ENCODE results near the gene LVRN.

Gene LVRN

GRCh38 chr5:115962565-115963402 lies 509 bp downstream of the LVRN start:
- H3K4me1 ChIP-seq (ENCODE audit: control insufficient read depth, low read depth, low read length), result no peaks in the 10 kb centered on the region
- no peaks in the 10 kb centered on the region for H3K27me3 ChIP-seq (ENCODE audit: control insufficient read depth, insufficient read depth, low read length)
- H3K9ac ChIP-seq (ENCODE audit: low read length), result no peak overlapping the region
- no peak overlapping the region for H3K4me3 ChIP-seq (ENCODE audit: low read length)
- no peak overlapping the region for H3K27ac ChIP-seq (ENCODE audit: low read length)
- H3K36me3 ChIP-seq (ENCODE audit: control insufficient read depth, low read depth, low read length), result no peaks in the 10 kb centered on the region
- no peaks in the 10 kb centered on the region for H3K9me3 ChIP-seq (ENCODE audit: control insufficient read depth, low read depth, low read length)

DNA sequence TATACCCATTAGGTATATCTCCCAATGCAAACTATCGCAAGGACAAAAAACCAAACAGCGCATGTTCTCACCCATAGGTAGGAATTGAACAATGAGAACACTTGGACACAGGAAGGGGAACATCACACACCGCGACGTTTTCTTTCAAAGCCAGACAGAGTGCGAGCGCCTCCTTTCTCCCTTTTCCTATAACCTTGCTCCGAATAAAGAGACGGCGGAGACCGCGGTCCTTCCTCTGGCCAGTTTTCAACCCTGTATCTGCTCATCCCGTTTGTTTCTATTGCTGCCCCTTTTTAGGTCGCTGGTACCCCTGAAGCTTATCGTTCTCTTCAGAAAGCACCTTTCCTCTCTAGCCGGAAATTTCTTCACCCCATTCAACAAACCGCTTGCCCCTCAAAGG lies 1.3 kb downstream of the LVRN start:
- H3K27me3 ChIP-seq (ENCODE audit: control insufficient read depth, insufficient read depth, low read length), result no peaks in the 10 kb centered on the region
- H3K27ac ChIP-seq (ENCODE audit: low read length), result no peak overlapping the region
- no peak overlapping the region for H3K9ac ChIP-seq (ENCODE audit: low read length)
- H3K4me3 ChIP-seq (ENCODE audit: low read length), result no peak overlapping the region
- no peaks in the 10 kb centered on the region for H3K9me3 ChIP-seq (ENCODE audit: control insufficient read depth, low read depth, low read length)
- H3K4me1 ChIP-seq (ENCODE audit: control insufficient read depth, low read depth, low read length), result no peaks in the 10 kb centered on the region
- no peaks in the 10 kb centered on the region for H3K36me3 ChIP-seq (ENCODE audit: control insufficient read depth, low read depth, low read length)

GRCh38 chr5:115968770-115969169 lies 6.5 kb downstream of the LVRN start:
- no peak overlapping the region for H3K27ac ChIP-seq (ENCODE audit: low read length)

DNA sequence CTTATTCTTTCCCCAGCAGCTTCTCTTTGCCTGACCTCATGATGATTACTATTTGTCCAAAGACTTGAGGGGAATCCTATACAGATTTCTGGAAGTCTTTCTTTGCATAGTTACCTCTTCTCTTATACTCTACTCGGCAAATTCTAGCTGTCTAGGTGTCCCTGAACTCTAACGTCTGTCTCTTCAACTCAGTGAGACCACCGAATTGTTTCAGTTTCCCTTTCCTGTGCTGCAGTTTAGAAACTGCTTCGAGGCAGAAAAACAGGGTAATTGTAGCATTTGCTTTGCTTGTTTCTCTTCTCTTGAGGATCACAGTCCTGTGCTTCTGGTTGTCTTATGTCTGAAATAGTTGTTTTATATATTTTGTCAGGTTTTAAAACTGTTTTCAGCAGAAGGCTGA lies 14.8 kb downstream of the LVRN start:
- Histone ChIP-seq H3K27me3 (ENCODE audit: control insufficient read depth, insufficient read depth, low read length) (no peaks in the 10 kb centered on the region), H3K4me1 (ENCODE audit: control insufficient read depth, low read depth, low read length) (no peaks in the 10 kb centered on the region), H3K4me3 (ENCODE audit: low read length) (no peak overlapping the region), H3K9me3 (ENCODE audit: control insufficient read depth, low read depth, low read length) (no peaks in the 10 kb centered on the region), H3K27ac (ENCODE audit: low read length) (no peak overlapping the region), H3K9ac (ENCODE audit: low read length) (no peak overlapping the region), H3K36me3 (ENCODE audit: control insufficient read depth, low read depth, low read length) (no peaks in the 10 kb centered on the region)

More at GRCh38 chr5:115968770-115969169, 6.5 kb downstream of the LVRN start:
- Histone ChIP-seq H3K9ac (ENCODE audit: low read length) (no peak overlapping the region), H3K4me3 (ENCODE audit: low read length) (no peak overlapping the region), H3K9me3 (ENCODE audit: control insufficient read depth, low read depth, low read length) (no peaks in the 10 kb centered on the region), H3K36me3 (ENCODE audit: control insufficient read depth, low read depth, low read length) (no peaks in the 10 kb centered on the region), H3K4me1 (ENCODE audit: control insufficient read depth, low read depth, low read length) (no peaks in the 10 kb centered on the region), H3K27me3 (ENCODE audit: control insufficient read depth, insufficient read depth, low read length) (no peaks in the 10 kb centered on the region)

DNA sequence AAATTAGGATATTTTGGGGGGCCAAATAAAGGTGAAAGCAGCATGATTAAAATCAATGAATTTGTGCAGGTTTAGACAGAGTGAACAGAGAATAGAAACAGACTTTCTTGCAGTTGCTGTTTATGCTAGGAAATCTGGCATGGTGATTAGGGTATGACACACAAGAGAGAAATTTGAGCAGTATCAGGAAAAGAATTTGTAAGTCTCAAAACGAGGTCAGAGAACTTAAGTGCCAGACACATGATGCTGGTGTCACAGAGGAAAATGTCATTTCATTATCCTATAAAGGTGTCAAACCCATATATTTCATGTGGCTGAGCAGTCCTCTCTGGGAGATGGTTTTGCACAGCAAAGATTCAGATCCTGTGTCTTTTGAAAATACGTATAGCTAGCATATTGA lies 15.7 kb downstream of the LVRN start:
- no peaks in the 10 kb centered on the region for H3K36me3 ChIP-seq (ENCODE audit: control insufficient read depth, low read depth, low read length)
- H3K9ac ChIP-seq (ENCODE audit: low read length), result no peak overlapping the region
- H3K27ac ChIP-seq (ENCODE audit: low read length), result no peak overlapping the region
- H3K4me1 ChIP-seq (ENCODE audit: control insufficient read depth, low read depth, low read length), result no peaks in the 10 kb centered on the region
- H3K9me3 ChIP-seq (ENCODE audit: control insufficient read depth, low read depth, low read length), result no peaks in the 10 kb centered on the region
- no peak overlapping the region for H3K4me3 ChIP-seq (ENCODE audit: low read length)
- no peaks in the 10 kb centered on the region for H3K27me3 ChIP-seq (ENCODE audit: control insufficient read depth, insufficient read depth, low read length)

- H3K27me3 ChIP-seq (ENCODE audit: control insufficient read depth, insufficient read depth, low read length), result no peaks in the 10 kb centered on the region
- no peaks in the 10 kb centered on the region for H3K4me1 ChIP-seq (ENCODE audit: control insufficient read depth, low read depth, low read length)
- H3K27ac ChIP-seq (ENCODE audit: low read length), result no peak overlapping the region
- H3K4me3 ChIP-seq (ENCODE audit: low read length), result no peak overlapping the region
- no peaks in the 10 kb centered on the region for H3K9me3 ChIP-seq (ENCODE audit: control insufficient read depth, low read depth, low read length)
- H3K36me3 ChIP-seq (ENCODE audit: control insufficient read depth, low read depth, low read length), result no peaks in the 10 kb centered on the region
- H3K9ac ChIP-seq (ENCODE audit: low read length), result no peak overlapping the region
Measured at GRCh38 chr5:115978779-115979178, 16.5 kb downstream of the LVRN start.

DNA sequence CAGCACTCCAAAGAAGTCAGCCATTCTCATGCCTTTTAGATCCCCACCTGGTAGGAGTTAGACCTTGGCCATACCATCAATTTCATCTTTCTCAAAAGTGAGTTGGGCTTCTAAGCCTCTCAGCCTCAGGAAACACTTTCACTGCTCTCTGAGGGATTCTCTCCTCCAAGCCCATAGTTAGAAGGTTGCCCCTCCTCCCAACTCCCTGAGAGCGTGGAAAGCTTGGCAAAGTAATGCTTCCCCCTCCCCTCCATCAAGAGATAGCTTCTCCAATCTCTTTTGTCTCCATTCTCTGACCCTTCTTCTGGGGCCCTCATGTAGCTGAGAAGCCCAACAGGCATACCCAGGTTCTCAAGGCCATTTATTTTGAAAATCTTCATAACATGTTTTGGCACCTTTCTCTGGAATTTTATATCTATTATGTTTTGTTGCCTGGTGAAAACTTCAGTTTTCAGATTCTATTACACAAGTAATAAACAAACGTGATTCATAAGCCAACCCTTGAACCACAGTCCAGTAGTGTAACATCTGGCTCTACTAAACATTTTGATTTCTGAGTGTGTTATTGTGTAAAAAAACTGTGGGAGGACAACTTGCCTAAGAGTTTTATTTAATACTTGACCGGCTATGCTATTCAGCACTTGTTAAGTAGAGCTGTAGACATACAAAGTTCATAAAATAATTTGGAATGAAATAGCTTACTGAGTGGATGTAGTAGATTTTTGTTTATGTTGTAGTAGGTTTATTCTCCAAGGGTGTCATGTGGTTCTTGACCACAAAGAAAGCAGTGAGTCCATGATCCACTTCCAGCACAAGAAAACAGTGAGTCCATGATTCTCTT lies 17.1 kb downstream of the LVRN start:
- Histone ChIP-seq H3K27me3 (ENCODE audit: control insufficient read depth, insufficient read depth, low read length) (no peaks in the 10 kb centered on the region), H3K9me3 (ENCODE audit: control insufficient read depth, low read depth, low read length) (no peaks in the 10 kb centered on the region), H3K36me3 (ENCODE audit: control insufficient read depth, low read depth, low read length) (no peaks in the 10 kb centered on the region), H3K9ac (ENCODE audit: low read length) (no peak overlapping the region), H3K27ac (ENCODE audit: low read length) (no peak overlapping the region), H3K4me1 (ENCODE audit: control insufficient read depth, low read depth, low read length) (no peaks in the 10 kb centered on the region), H3K4me3 (ENCODE audit: low read length) (no peak overlapping the region)

DNA sequence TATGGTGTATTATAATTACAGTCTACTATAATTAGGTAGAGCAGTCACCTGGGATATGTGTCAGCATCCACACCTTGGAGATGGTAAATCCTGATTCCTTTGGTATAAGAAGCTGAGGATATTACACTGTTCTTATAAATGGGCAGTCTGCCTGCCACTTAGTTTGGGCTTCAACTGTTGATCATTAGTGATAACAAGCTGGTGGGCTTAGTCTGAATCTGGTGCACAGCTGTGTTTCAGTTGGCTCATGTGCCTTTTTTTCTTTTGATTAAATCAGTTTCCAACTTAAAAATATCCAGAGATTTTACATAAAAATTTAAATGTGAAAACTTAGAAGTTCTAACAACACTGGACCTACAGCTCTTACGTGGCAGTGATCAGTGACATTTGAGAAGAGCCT lies 21.2 kb downstream of the LVRN start:
- no peak overlapping the region for H3K27ac ChIP-seq (ENCODE audit: low read length)
- H3K36me3 ChIP-seq (ENCODE audit: control insufficient read depth, low read depth, low read length), result no peaks in the 10 kb centered on the region
- no peak overlapping the region for H3K4me3 ChIP-seq (ENCODE audit: low read length)
- H3K9me3 ChIP-seq (ENCODE audit: control insufficient read depth, low read depth, low read length), result no peaks in the 10 kb centered on the region
- no peaks in the 10 kb centered on the region for H3K27me3 ChIP-seq (ENCODE audit: control insufficient read depth, insufficient read depth, low read length)
- H3K9ac ChIP-seq (ENCODE audit: low read length), result no peak overlapping the region
- H3K4me1 ChIP-seq (ENCODE audit: control insufficient read depth, low read depth, low read length), result no peaks in the 10 kb centered on the region

GRCh38 chr5:115985802-115986757 lies 23.8 kb downstream of the LVRN start:
- no peaks in the 10 kb centered on the region for H3K4me1 ChIP-seq (ENCODE audit: control insufficient read depth, low read depth, low read length)
- no peak overlapping the region for H3K4me3 ChIP-seq (ENCODE audit: low read length)
- no peak overlapping the region for H3K9ac ChIP-seq (ENCODE audit: low read length)
- no peaks in the 10 kb centered on the region for H3K27me3 ChIP-seq (ENCODE audit: control insufficient read depth, insufficient read depth, low read length)
- no peak overlapping the region for H3K27ac ChIP-seq (ENCODE audit: low read length)
- H3K36me3 ChIP-seq (ENCODE audit: control insufficient read depth, low read depth, low read length), result no peaks in the 10 kb centered on the region
- H3K9me3 ChIP-seq (ENCODE audit: control insufficient read depth, low read depth, low read length), result no peaks in the 10 kb centered on the region

DNA sequence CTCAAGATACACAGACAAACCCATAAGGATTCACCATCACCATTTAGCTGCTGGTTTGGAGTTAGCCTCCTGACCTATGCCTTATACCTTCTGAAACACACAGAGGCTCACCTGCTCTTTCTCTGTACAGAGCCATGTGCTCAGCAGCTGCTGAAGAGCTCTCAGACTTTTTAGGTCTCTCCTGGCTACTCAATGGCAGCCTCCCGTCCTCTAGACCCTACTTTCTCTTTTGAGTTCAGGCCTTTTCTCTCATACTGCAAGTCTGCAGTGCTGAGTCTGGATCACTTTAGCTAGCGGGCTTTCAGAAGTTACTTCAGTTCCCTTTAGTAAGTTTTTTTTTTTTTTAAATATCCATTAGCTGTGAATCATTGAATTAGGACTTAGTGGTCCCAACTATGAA lies 25.7 kb downstream of the LVRN start:
- Histone ChIP-seq H3K27me3 (ENCODE audit: control insufficient read depth, insufficient read depth, low read length) (no peaks in the 10 kb centered on the region), H3K9me3 (ENCODE audit: control insufficient read depth, low read depth, low read length) (no peaks in the 10 kb centered on the region), H3K4me3 (ENCODE audit: low read length) (no peak overlapping the region), H3K9ac (ENCODE audit: low read length) (no peak overlapping the region), H3K27ac (ENCODE audit: low read length) (no peak overlapping the region), H3K36me3 (ENCODE audit: control insufficient read depth, low read depth, low read length) (no peaks in the 10 kb centered on the region), H3K4me1 (ENCODE audit: control insufficient read depth, low read depth, low read length) (no peaks in the 10 kb centered on the region)

- no peak overlapping the region for H3K27ac ChIP-seq (ENCODE audit: low read length)
- no peak overlapping the region for H3K9ac ChIP-seq (ENCODE audit: low read length)
- H3K36me3 ChIP-seq (ENCODE audit: control insufficient read depth, low read depth, low read length), result no peaks in the 10 kb centered on the region
- no peaks in the 10 kb centered on the region for H3K4me1 ChIP-seq (ENCODE audit: control insufficient read depth, low read depth, low read length)
- no peaks in the 10 kb centered on the region for H3K27me3 ChIP-seq (ENCODE audit: control insufficient read depth, insufficient read depth, low read length)
- H3K9me3 ChIP-seq (ENCODE audit: control insufficient read depth, low read depth, low read length), result no peaks in the 10 kb centered on the region
- H3K4me3 ChIP-seq (ENCODE audit: low read length), result no peak overlapping the region
Measured at GRCh38 chr5:115992848-115993350, 30.6 kb downstream of the LVRN start.

All from iPS-18a (cell line).